ENCODE measurements around the gene MXRA8. TPM values are rescaled to one million over a fixed set of nuclear protein-coding genes. Genes with fewer than 3 reads are reported as not detected.
A peak's percentile ranks its signal among the peaks of the same experiment; 100 is the strongest.

Gene MXRA8
- total RNA-seq, 1 donor, result 735 TPM

DNA sequence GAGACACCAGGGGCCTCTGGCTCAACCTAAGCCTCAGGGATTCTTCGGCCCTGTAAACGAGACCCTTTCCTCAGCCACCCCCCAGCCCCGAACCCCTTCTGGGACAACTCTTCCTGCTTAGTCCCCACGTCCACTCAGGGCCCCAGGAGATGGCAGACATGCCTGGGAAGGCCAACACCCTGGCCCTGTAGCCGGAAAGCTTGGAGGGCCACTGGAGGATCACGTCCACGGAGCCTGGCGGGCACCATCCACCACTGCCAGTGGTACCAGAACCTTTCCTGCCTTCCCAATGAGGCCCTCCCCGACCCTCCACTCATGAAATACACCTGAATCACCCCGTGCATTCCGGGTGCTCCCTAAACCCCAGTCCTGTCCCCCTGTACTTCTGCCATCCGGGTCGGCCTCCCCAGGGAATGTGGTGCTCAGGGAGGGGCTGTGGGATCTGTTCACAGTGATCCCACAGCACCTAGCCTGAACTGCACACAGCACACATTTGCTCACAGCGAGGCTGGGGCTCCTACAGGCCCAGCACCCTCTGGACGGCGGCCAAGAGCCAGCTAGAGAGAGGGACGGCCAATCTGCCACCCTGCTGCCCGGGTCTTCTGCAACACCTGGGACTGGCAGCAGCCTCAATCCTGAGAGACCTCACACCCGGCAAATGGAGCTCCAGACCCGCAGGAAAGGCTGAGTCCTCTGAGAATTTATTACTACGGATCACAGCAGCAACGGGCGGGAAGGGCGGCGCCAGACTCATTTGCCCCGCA is 14.9 kb upstream of the MXRA8 start:
- Histone ChIP-seq H2AFZ (ENCODE audit: low read length) (no peak overlapping the region), H3K79me2 (ENCODE audit: insufficient read depth, low read length) (peaks cover 32% of the 10 kb centered on the region), H3K4me1 (ENCODE audit: insufficient read depth, low read length) (peaks cover 25% of the 10 kb centered on the region), H3K4me2 (ENCODE audit: insufficient read depth, low read length) (no peak overlapping the region), H3K27ac (ENCODE audit: low read depth, low read length) (no peak overlapping the region), H3K4me3 (ENCODE audit: insufficient read depth, low read length) (no peak overlapping the region), H4K20me1 (ENCODE audit: insufficient read depth, low read length) (peaks cover 17% of the 10 kb centered on the region), H3K9me3 (ENCODE audit: low read depth, low read length) (no peaks in the 10 kb centered on the region), H3K27me3 (ENCODE audit: insufficient read depth, low read length) (no peaks in the 10 kb centered on the region), H3K36me3 (ENCODE audit: insufficient read depth, low read length) (peaks cover 6% of the 10 kb centered on the region)
- TF ChIP-seq, protein P1, sequence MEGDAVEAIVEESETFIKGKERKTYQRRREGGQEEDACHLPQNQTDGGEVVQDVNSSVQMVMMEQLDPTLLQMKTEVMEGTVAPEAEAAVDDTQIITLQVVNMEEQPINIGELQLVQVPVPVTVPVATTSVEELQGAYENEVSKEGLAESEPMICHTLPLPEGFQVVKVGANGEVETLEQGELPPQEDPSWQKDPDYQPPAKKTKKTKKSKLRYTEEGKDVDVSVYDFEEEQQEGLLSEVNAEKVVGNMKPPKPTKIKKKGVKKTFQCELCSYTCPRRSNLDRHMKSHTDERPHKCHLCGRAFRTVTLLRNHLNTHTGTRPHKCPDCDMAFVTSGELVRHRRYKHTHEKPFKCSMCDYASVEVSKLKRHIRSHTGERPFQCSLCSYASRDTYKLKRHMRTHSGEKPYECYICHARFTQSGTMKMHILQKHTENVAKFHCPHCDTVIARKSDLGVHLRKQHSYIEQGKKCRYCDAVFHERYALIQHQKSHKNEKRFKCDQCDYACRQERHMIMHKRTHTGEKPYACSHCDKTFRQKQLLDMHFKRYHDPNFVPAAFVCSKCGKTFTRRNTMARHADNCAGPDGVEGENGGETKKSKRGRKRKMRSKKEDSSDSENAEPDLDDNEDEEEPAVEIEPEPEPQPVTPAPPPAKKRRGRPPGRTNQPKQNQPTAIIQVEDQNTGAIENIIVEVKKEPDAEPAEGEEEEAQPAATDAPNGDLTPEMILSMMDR (IDR thresholded peaks at IDR 0.05; ENCODE audit: extremely low read depth, low read depth, low read length), result no peak
- DNase-seq (ENCODE audit: insufficient read length, low spot score, missing footprints), result peak; percentile 65

DNA sequence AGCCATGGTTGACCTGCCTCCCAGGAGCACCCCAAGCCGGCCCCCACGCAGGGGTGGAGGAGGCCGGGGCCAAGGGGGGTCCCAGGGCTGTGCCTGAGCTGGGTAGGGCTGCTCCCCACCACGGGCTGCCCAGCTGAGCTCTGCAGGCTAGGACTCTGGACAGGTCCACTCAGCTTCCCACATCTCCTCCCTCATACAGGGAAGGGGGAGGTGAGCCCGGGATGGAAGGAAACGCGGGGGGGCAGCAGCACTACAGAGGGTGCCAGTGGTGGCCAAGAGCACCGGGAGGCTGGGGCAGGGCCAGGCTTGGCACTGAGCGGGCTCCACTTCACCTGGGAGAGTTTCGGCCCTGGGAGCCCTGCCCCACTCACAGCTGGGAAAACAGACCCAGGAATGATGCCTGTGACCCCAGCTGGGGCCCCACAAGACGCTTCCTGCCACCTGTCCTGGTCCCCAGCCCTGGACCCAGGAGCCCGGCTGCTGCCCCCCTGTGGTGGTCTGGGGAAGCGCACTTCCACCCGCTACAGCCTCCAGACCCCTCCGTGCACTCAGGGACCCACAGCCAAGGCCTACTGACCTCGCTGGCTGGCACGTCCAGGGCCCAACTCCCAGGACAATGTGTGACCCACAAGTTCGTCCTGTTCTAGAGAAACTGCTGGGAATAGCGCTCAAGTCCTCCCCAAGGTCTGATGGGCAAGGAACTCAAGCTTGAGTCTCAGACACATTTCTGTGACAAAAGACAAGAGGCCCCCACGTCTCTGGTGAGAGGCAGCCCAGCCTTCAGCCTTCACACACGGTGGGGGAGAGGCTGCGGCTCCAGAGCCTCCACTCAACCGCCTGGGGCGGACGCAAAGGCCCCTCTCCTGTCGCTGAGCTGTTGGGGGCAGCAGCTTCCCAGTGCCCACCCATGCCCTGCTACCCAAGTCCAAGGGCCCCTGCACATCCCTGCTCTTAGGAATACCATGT is 13.7 kb upstream of the MXRA8 start:
- Histone ChIP-seq H3K27ac (ENCODE audit: low read depth, low read length) (peak overlapping the region; percentile 28), H3K36me3 (ENCODE audit: insufficient read depth, low read length) (peaks cover 6% of the 10 kb centered on the region), H3K4me2 (ENCODE audit: insufficient read depth, low read length) (peak overlapping the region; percentile 61), H3K79me2 (ENCODE audit: insufficient read depth, low read length) (peaks cover 32% of the 10 kb centered on the region), H4K20me1 (ENCODE audit: insufficient read depth, low read length) (peaks cover 17% of the 10 kb centered on the region), H3K9me3 (ENCODE audit: low read depth, low read length) (peaks cover 3% of the 10 kb centered on the region), H2AFZ (ENCODE audit: low read length) (no peak overlapping the region), H3K4me3 (ENCODE audit: insufficient read depth, low read length) (peak overlapping the region; percentile 42), H3K27me3 (ENCODE audit: insufficient read depth, low read length) (no peaks in the 10 kb centered on the region), H3K4me1 (ENCODE audit: insufficient read depth, low read length) (peaks cover 25% of the 10 kb centered on the region)
- TF ChIP-seq, protein P1 (IDR thresholded peaks at IDR 0.05; ENCODE audit: extremely low read depth, low read depth, low read length), result peak; percentile 85
- peak; percentile 97 for DNase-seq (ENCODE audit: insufficient read length, low spot score, missing footprints)

DNA sequence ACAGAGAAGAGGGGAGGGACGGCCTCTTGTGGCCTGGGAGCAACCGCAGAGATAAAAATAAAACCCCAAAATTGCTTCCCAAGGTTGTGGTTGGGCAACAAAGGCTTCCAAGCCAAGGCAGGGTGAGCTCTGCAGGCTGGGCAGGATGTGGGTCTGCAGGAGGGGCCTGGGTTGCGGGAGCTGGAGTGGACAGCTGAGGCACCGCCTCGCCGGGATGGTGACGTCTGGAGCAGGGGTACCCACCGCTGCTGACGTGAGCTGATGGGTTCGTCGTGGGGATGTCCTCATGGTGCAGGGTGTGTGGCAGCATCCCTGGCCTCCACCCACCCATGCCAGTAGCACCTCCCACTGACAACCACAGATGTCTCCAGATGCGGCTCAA is 13.0 kb upstream of the MXRA8 start:
- peak overlapping the region; percentile 42 for H3K4me3 ChIP-seq (ENCODE audit: insufficient read depth, low read length)
- TF ChIP-seq, protein P1 (IDR thresholded peaks at IDR 0.05; ENCODE audit: extremely low read depth, low read depth, low read length), result no peak
- H4K20me1 ChIP-seq (ENCODE audit: insufficient read depth, low read length), result peaks cover 17% of the 10 kb centered on the region
- peaks cover 32% of the 10 kb centered on the region for H3K79me2 ChIP-seq (ENCODE audit: insufficient read depth, low read length)
- H3K4me1 ChIP-seq (ENCODE audit: insufficient read depth, low read length), result peaks cover 25% of the 10 kb centered on the region
- H3K9me3 ChIP-seq (ENCODE audit: low read depth, low read length), result peaks cover 4% of the 10 kb centered on the region
- peaks cover 6% of the 10 kb centered on the region for H3K36me3 ChIP-seq (ENCODE audit: insufficient read depth, low read length)
- peak overlapping the region; percentile 61 for H3K4me2 ChIP-seq (ENCODE audit: insufficient read depth, low read length)
- H2AFZ ChIP-seq (ENCODE audit: low read length), result no peak overlapping the region
- H3K27me3 ChIP-seq (ENCODE audit: insufficient read depth, low read length), result no peaks in the 10 kb centered on the region
- H3K27ac ChIP-seq (ENCODE audit: low read depth, low read length), result peak overlapping the region; percentile 28
- DNase-seq (ENCODE audit: insufficient read length, low spot score, missing footprints), result peak; percentile 91

Measured in osteoblast (primary cell).